Measurements from ENCODE around the gene IL31RA. TPM values are rescaled to one million over a fixed set of nuclear protein-coding genes. Genes with fewer than 3 reads are reported as not detected.

IL31RA gene
- total RNA-seq, 6 donors from 2014 or later = 0.31 TPM; not detected in 5

DNA sequence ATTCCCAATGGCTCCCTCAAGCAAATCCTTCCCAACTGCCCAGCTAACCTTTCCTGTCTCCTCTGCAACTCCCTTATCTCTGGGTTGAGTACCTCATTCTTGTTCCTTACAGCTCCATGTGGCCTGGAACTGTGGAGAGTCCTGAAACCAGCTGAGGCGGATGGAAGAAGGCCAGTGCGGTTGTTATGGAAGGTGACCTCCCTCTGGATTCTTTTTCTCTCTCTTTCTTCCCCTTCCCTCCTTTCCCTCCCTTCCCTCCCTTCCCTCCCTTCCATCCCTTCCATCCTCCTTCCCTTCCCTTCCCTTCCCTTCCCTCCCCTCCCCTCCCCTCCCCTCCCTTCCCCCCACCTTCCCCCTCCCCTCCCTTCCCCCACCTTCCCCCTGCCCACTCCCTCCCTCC lies 45.1 kb downstream of the IL31RA start:
- no peak for DNase-seq
- no peak for TF ChIP-seq POLR2AphosphoS5 (IDR thresholded peaks at IDR 0.05)
- no peak for TF ChIP-seq EP300 (IDR thresholded peaks at IDR 0.05)
- no peak for TF ChIP-seq POLR2A (IDR thresholded peaks at IDR 0.05)
- TF ChIP-seq, protein P1, sequence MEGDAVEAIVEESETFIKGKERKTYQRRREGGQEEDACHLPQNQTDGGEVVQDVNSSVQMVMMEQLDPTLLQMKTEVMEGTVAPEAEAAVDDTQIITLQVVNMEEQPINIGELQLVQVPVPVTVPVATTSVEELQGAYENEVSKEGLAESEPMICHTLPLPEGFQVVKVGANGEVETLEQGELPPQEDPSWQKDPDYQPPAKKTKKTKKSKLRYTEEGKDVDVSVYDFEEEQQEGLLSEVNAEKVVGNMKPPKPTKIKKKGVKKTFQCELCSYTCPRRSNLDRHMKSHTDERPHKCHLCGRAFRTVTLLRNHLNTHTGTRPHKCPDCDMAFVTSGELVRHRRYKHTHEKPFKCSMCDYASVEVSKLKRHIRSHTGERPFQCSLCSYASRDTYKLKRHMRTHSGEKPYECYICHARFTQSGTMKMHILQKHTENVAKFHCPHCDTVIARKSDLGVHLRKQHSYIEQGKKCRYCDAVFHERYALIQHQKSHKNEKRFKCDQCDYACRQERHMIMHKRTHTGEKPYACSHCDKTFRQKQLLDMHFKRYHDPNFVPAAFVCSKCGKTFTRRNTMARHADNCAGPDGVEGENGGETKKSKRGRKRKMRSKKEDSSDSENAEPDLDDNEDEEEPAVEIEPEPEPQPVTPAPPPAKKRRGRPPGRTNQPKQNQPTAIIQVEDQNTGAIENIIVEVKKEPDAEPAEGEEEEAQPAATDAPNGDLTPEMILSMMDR (IDR thresholded peaks at IDR 0.05) = no peak
- Histone ChIP-seq H3K9me3 (no peaks in the 10 kb centered on the region), H3K27ac (no peak overlapping the region), H3K4me1 (peaks cover 0 to 8% (median 0%) of the 10 kb centered on the region in 4 donors), H3K4me3 (no peak overlapping the region), H3K27me3 (no peaks in the 10 kb centered on the region), H3K36me3 (no peaks in the 10 kb centered on the region)
- WGBS, 2 donors = 94 to 96% methylated on average over 2 of the region's 2 CpGs
- no peak for ATAC-seq (ENCODE audit: low FRiP score in 2 of 2)

DNA sequence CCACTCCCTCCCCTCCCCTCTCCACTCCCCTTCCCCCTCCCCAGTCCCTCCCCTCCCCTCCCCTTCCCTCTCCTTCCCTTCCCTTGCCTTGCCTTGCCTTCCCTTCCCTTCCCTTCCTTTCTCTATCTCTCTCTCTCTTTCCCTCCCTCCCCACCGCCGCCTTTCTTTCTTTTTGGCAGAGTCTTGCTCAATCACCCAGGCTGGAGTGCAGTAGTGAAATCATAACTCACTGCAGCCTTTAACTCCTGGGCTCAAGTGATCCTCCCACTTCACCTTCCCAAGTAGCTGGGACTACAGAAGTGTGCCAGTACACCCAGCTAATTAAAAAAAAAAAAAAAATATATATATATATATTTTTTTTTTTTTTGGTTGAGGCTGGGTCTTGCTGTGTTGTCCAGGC lies 45.5 kb downstream of the IL31RA start:
- WGBS, 2 donors = 46% methylated on average over 2 of the region's 2 CpGs; no CpG with 5 or more reads in 1 of the 2 donors
- no peak for ATAC-seq (ENCODE audit: low FRiP score in 2 of 2)
- peaks cover 0 to 8% (median 0%) of the 10 kb centered on the region in 4 donors for H3K4me1 ChIP-seq
- DNase-seq = peak in 1 of 2 donors; percentile 41
- H3K36me3 ChIP-seq = no peaks in the 10 kb centered on the region
- H3K4me3 ChIP-seq = no peak overlapping the region
- no peak overlapping the region for H3K27ac ChIP-seq
- no peaks in the 10 kb centered on the region for H3K9me3 ChIP-seq
- H3K27me3 ChIP-seq = no peaks in the 10 kb centered on the region
- TF ChIP-seq POLR2A (IDR thresholded peaks at IDR 0.05) = no peak
- no peak for TF ChIP-seq POLR2AphosphoS5 (IDR thresholded peaks at IDR 0.05)
- TF ChIP-seq, protein P1 (IDR thresholded peaks at IDR 0.05) = no peak
- TF ChIP-seq EP300 (IDR thresholded peaks at IDR 0.05) = no peak

DNA sequence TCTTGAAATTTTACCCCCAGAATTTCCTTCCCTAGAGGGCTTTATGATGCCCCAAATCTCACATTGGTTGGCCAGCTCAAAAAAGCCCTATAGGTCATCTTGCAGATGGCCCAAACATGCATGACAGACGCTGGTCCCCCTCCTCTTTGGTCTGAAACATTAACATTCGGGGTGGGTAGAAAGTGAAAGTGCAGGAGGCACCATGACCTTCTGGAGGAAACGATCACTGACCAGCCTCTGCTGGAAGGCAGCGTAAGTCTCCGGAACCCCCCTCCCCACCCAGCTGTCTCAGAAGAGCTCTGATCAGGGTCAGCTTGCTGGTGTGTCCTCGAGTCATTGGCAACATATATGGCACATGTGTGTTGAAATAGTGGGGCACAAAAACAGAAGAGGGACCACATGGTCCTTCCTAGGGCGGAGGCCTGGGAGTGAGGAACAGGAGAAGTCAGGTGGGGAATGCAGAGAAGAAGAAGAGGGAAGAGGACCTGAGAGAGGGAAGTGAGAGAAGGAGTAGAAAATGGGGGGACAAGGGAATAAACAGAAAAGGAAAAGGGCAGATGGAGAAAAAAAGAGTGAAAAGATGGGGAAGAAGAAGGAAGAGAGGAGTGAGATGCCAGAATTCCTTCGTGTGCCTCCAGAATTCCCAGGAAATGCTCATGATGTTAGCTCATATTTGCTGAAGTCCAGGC lies 46.2 kb downstream of the IL31RA start:
- H3K9me3 ChIP-seq = no peaks in the 10 kb centered on the region
- TF ChIP-seq, protein P1 (IDR thresholded peaks at IDR 0.05) = no peak
- no peak for TF ChIP-seq POLR2AphosphoS5 (IDR thresholded peaks at IDR 0.05)
- TF ChIP-seq EP300 (IDR thresholded peaks at IDR 0.05) = no peak
- TF ChIP-seq POLR2A (IDR thresholded peaks at IDR 0.05) = no peak
- ATAC-seq (ENCODE audit: low FRiP score in 2 of 2) (no peak), DNase-seq (no peak)
- 72 to 78% methylated on average over 8 of the region's 8 CpGs for WGBS, 2 donors
- H3K4me1 ChIP-seq = peaks cover 0 to 8% (median 0%) of the 10 kb centered on the region in 4 donors
- H3K27me3 ChIP-seq = no peaks in the 10 kb centered on the region
- H3K27ac ChIP-seq = no peak overlapping the region
- no peak overlapping the region for H3K4me3 ChIP-seq
- H3K36me3 ChIP-seq = no peaks in the 10 kb centered on the region

DNA sequence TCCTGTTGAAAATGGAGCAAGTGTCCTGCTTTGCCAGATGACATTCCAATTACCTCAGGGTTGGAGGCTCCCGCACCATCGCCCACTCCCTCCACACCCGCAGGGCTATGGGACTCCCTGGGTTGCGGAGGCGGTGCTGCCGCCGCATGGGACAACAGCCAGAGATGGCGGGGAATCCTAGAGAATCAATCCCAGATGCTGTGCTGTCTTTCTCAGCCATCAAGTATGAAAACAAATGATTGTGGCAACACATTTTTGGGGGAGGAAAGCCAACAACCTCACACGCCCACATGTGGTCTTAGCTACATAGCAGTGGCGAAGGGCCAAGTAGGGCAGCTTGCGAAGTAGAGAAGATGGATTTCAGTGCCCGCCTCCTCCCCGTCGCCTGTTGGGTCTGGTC lies 46.7 kb downstream of the IL31RA start:
- WGBS, 2 donors = 75 to 82% methylated on average over 14 of the region's 14 CpGs
- DNase-seq (peak in 1 of 2 donors; percentile 78), ATAC-seq (ENCODE audit: low FRiP score in 2 of 2) (peak in 1 of 2 donors; percentile 95)
- no peak overlapping the region for H3K27ac ChIP-seq
- no peaks in the 10 kb centered on the region for H3K9me3 ChIP-seq
- TF ChIP-seq POLR2AphosphoS5 (IDR thresholded peaks at IDR 0.05) (no peak), EP300 (IDR thresholded peaks at IDR 0.05) (no peak), POLR2A (IDR thresholded peaks at IDR 0.05) (no peak)
- TF ChIP-seq, protein P1 (IDR thresholded peaks at IDR 0.05) = no peak
- no peak overlapping the region for H3K4me3 ChIP-seq
- H3K27me3 ChIP-seq = no peaks in the 10 kb centered on the region
- peaks cover 0 to 8% (median 0%) of the 10 kb centered on the region in 4 donors for H3K4me1 ChIP-seq
- H3K36me3 ChIP-seq = no peaks in the 10 kb centered on the region

- no peaks in the 10 kb centered on the region for H3K27me3 ChIP-seq
- ATAC-seq (ENCODE audit: low FRiP score in 2 of 2) (peak in 1 of 2 donors; percentile 25), DNase-seq (peak in 1 of 2 donors; percentile 13)
- TF ChIP-seq, protein P1 (IDR thresholded peaks at IDR 0.05) = no peak
- H3K9me3 ChIP-seq = no peaks in the 10 kb centered on the region
- H3K4me3 ChIP-seq = no peak overlapping the region
- H3K27ac ChIP-seq = no peak overlapping the region
- WGBS, 2 donors = 96 to 99% methylated on average over 6 of the region's 6 CpGs
- no peaks in the 10 kb centered on the region for H3K36me3 ChIP-seq
- peaks cover 0 to 8% (median 1%) of the 10 kb centered on the region in 4 donors for H3K4me1 ChIP-seq
Measured at GRCh38 chr5:55899344-55899743, 48.2 kb downstream of the IL31RA start.

Measured in upper lobe of left lung (tissue), 6 donors.